GM18499 (cell line): Measurements from ENCODE around the gene OTX1.
A peak's percentile ranks its signal among the peaks of the same experiment; 100 is the strongest.

ENCODE experiments used
- ATAC-seq: cut with Tn5 transposase; IDR thresholded peaks from one replicate; pipeline ENCODE4 v1.9.1; 2021; ENCODE audit warnings: moderate number of reproducible peaks; ENCODE audit not compliant: insufficient read depth, unreplicated experiment

OTX1 gene

DNA sequence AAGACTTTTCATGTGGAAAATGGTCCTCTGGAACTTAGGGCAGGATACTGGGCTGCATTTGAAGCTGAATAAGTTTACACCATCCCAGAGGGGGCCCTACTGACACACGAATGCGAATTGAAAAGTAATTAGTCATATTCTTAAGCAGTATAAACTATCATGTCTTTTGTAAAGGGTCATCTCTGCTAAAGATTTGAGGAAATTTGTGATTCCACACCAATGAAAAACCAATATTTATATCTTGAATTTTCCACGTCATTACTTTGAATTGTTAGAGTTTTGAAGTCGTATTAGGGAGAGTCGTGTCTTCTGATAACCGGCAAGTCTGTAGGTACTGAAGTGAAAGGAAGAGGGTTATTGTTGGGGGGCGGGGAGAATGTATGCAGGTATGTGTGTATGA, 4.1 kb upstream of the OTX1 start:
- no peak for ATAC-seq

DNA sequence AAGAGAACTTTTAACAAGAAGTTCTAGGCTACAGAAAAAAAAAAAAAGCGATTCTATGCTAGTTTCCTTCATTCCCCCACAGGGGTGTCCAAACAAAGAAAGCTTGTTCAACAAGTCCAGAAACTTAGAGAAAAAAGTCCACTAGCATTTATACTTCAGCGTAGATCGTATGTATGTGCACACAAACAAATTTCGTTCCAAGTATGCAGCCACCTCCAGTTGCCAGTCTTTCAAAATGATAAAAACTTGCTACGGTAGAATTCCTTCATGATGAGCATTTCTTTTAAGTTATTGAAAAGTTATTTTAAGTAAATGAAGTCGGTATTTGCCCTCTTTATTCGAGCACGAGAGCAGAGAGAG, 3.7 kb upstream of the OTX1 start:
- no peak for ATAC-seq

DNA sequence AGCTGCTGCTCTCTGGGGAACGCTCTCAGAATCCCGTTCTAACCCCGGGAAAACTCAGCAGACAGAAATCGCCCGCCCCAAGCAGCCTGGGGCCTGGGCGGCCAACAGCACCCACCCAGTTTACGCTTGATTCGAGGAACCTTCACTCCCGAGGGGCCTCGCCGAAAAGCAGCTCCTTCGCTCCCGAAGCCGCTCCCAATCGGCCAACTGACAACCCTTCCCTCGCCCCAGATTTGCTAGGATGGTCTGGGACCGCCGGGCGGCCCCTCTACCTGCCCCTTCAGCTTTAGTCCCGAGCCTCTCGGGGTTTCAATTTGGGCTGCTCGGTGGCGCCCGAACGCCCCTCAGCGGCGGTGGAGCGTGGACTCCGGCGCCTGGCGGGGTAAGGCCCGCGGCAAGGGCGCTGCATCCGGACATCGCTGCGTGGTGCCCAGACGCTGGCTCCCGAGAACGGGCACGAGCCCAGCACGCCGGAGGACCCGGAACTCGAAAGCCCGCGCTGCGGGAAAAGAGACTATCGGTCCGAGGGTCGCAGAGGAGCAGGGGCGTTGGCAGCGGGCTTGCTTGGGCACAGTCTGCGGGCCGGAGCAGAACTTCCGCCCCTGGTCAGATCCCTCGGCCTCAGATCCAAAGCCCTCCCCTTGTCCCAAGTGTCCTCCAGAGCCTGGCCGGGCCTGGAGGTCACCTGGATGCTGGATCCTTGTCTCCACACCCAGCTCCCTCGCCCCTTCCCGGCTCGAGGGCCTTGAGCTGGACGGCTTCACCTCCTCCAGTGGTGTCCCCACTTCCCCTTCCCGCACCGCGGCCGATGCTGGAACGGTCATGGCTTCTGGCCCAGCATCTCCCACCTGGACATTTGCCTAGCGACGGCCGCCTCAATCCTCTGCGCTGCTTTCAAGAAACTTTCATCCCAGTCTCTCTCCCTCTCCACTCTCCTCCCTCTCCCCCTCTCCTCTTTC, 3.0 kb upstream of the OTX1 start:
- no peak for ATAC-seq

DNA sequence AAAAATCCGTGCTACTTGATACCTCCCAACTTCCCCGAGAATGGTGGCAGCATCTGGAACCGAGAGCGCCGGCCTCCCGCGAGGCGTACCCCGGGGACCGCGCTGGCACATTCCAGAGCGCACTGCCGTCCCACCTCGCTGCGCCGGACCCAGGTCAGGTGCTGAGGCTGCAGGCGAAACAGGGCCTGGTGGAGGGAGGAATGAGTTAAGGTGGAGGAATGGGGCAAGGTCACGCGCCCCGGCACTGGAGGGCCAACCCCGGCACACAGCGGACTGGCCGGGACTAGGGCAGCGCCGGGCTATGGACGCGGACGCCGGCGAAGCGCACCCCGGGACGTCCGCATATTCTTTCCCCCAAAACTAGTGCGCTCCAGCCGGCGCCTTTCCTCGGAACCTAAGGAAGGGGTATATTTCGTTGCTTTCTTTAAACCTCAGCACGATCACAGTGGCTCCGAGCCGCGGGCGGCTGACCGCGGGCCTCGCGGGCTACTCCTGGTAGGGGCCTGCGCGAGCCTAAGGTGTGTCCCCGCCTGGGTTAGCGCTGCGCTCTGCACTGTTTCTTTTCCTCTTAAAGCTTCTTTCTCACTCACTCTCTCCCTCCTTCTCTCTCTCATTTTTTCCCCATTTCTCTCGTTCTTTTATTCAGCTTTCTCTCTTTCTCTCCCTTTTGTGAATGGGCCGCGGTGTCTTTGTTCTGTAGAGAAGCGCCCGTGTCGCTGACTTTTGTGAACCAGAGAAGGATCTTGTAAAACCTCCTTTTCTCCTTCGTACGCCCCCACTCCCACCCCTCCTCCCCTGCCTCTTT, 2.1 kb upstream of the OTX1 start:
- ATAC-seq = no peak

DNA sequence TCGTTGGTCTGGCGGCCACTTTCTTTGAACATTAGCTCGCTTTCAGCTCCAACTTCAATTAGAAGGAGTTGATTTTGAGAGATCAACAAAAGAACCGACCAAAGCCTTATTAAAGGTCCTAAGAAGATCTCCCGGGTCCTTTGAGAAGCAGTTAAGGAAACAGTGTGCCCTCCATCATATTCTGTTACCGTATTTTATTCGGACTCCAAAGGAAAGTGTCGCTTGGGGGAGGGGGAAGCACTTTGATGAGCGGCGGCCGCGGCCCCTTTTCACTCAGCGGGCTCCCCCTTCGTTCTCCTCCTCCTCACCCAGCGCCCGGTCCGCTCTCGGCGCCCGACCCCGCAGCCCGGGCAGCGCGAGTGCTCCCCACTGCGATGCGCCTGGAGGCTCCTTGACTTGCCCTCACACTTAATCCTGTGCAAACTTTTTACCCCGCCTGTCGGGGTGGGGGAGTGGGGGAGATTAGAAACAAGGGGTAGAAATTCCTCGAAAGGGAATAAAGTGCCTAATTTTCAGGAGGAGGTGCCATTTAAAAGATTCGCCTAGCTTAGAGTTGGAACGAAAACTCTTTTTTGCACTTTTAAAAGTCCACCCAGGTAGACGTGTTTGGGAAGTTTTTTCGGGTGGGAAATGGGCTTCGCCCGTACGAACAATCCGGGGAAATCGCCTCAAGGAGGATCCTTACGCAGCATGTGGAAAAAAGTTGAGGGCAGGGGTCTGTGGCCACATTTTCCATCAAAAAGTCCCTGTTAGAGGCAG, 1.2 kb upstream of the OTX1 start:
- no peak for ATAC-seq

DNA sequence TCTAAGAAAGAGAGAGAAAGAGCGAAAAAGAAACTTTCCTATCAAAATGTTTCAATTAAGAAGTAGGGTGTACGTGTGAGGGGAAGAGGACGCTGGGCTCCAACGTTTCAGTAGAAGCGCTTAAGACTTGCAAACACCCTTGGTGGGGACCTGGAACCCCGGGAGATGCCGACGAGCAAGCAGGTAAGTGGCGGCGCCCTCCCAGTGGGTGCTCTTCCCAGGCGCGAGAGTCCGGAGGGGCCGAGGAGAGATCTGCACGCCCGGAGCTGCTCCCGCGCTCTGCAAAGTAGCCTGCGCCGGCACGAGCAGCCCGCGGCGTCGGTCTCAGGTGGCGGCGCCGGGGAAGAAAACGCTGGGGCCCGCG, 678 bp upstream of the OTX1 start:
- ATAC-seq = peak; percentile 9

DNA sequence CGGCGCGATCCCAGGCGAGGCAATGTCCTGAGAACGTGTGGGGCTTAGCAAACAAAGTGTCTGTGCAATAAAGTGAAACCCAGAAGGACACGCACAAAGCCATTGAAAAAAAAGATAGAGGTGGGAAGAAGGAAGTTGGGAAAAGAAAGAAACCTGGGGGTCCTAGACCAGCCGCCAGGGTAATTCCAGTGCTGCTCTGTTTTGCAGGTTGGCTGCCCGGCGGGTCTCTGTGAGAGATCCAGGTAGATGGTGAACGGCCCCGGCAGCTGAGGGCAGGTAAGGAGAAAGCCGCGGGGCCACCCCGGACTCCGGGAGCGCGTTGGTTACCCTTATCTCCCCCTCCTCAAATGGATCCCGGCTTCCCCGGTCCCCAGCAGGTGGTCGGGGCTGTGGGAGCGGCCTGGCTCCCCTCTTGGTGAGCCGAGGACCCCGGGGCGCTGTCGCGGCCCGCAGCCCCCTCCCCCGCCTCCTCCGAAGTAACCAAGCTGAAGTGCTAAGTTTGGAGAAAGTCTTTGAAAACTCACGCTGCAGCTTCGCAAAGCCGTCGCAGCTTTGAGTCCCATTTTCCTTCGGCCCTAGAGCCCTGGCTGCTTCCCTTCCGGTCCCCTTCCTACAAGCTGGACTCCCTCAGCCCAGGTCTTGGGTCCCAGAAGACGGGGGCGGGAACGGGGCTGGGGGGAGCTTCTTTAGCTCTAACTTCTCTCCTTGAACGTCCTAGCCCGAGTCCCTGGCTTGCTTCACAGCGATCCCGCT, 588 bp downstream of the OTX1 start:
- ATAC-seq = no peak

DNA sequence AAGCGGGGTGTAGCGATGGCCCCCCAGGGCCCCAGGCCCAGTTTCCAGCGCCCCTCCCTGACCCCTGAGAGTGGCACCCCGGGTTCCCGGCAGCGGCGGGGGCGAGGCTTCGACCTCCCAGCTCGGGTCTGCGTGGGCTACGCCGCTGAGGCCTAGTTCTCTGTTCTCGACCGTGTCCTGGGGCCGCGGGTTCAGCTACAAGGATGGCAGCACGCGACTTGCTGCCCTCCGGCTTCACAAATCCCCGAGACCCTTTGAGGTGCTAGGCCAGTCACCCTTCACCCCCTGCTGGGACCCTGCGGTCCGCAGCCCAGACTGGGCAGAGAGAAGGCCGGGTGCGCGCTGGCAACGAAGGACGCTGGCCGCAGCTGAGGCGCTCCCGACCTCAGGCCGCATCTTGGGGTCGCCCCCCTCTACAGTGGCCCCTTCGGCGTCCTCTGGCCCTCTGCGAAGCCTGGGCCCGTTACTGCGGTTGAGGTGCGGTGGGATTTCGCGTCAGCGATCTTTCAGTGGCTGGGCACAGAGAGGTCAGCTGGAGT, 1.2 kb downstream of the OTX1 start:
- ATAC-seq = no peak

DNA sequence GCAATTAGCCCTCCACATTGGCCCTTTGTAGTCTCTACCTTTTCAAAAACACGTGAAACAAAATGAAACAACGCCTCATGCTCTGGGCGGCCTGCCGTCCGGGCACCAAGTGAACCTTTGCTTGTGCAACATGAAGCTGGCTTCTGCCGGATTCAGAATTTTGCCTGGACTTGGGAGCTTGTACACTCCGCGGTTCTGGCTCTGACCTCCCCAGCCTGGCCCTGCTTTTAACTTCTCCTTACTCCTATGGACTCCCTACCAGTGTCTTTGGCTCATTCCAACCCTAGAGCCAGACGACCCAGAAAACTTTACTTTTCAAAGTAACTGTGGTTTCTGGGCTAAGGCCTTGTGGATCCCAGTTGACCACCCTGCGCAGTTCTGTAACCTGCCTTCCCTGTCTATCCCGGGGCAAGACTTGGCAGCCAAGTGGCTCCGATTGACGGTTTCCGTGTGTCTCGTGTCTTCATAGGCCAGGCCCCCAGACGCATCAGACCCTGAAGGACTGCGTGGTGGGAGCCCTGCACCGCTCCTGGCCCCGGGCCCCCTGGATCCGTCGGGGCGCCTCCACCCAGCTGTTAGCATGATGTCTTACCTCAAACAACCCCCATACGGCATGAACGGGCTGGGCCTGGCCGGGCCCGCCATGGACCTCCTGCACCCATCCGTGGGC, 1.9 kb downstream of the OTX1 start:
- no peak for ATAC-seq

DNA sequence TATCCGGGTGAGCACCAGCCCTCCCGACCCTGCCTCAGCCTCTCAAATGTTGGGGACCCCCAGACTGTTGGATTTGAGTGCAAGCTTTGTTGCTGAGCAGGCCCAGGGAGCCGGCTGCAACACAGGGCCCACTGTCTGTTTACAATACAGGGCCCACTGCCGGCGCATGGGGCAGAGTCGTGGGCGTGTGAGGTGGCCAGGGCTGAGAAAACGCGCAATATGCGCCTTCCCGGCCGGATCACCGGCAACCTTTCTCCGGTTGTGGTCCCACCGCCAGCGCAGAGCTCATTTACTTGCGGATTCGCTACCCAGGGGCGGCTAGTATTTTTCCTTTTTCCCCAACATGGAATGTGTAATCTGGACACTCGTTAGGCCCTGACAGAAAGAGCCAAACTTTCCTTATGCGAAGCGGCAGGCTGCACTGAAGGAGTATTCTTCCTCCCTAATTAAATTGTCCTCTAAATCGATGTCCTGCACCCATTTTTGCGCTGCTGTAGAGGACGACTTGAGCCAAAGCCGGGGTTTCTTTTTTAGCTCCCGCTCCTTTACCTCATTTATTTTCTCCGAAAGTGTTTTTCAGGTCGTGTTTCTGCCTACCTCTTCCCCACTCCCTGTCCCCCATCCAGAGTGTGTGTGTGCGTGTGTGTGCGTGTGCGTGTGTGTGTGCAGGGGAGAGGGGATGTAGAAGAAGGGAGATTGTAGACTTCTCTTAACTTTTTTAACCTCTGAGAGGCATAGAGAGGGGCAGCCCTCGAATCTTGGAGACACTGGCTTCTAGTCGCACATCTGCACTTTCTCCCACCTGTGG, 2.7 kb downstream of the OTX1 start:
- ATAC-seq = no peak

DNA sequence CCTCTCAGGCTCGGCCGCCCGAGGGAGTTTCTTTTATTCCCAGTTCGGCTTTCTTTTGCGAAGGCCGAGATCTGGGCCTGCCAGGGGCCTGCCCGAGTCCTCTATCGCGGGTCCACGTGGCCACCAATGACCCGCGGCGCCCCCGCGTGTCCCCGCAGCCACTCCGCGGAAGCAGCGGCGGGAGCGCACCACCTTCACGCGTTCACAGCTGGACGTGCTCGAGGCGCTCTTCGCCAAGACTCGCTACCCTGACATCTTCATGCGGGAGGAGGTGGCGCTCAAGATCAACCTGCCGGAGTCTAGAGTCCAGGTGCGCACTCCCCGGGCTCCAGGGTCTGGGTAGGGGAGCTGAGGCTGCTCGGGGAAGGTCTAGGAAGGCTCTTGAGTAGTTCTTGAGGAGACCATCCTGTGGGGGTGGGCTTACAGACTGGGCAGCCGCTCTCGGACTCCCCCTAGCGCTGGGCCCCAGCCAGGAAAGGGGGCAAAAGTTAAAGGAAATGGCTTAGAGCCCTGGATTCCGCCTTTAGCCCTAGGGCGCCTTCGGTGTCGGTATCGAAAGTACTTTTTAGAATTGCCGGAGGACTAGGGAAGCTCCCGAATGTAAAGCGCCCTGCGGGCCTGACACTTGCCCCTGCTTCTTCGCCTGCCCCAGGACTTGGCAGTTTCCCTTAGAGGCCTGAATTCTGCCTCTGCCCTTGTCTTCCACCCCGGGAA, 3.4 kb downstream of the OTX1 start:
- no peak for ATAC-seq

DNA sequence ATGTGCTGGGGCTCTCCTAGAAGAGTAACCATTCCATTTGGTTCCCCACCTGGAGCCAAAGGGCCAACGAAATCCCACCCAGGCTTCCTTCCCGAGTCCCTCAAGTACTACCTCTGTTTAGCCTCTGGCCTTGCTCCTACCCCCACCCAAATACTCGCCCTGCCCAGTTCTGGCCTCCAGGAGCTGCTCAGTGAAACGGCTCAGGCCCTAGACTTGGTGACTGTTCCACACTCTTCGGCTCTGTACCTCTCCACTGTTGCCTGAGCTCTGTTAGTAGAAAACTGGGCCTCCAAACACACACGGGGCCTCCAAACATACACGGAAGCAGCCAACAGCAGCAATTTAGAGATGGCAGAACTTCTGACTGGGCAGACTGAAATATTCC, 4.2 kb downstream of the OTX1 start:
- no peak for ATAC-seq

DNA sequence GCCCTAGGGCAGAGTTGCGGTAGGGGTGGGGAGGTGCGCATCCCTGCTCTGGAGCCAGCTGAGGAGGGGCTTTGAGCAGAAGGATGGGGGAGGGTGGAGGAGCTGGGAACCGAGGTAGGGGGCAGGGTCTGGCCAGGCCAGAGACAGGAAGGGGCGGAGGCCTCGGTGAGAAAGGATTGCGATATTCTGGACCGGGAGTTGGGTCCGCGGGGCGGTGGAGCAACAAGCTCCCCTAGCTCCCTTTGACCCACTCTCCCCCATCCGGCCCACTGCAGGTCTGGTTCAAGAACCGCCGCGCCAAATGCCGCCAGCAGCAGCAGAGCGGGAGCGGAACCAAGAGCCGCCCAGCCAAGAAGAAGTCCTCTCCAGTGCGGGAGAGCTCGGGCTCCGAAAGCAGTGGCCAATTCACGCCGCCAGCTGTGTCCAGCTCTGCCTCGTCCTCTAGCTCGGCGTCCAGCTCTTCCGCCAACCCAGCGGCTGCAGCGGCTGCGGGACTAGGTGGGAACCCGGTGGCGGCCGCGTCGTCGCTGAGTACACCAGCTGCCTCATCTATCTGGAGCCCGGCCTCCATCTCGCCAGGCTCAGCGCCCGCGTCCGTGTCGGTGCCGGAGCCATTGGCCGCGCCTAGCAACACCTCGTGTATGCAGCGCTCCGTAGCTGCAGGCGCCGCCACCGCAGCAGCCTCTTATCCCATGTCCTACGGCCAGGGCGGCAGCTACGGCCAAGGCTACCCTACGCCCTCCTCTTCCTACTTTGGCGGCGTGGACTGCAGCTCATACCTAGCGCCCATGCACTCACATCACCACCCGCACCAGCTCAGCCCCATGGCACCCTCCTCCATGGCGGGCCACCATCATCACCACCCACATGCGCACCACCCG, 4.8 kb downstream of the OTX1 start:
- ATAC-seq = no peak

DNA sequence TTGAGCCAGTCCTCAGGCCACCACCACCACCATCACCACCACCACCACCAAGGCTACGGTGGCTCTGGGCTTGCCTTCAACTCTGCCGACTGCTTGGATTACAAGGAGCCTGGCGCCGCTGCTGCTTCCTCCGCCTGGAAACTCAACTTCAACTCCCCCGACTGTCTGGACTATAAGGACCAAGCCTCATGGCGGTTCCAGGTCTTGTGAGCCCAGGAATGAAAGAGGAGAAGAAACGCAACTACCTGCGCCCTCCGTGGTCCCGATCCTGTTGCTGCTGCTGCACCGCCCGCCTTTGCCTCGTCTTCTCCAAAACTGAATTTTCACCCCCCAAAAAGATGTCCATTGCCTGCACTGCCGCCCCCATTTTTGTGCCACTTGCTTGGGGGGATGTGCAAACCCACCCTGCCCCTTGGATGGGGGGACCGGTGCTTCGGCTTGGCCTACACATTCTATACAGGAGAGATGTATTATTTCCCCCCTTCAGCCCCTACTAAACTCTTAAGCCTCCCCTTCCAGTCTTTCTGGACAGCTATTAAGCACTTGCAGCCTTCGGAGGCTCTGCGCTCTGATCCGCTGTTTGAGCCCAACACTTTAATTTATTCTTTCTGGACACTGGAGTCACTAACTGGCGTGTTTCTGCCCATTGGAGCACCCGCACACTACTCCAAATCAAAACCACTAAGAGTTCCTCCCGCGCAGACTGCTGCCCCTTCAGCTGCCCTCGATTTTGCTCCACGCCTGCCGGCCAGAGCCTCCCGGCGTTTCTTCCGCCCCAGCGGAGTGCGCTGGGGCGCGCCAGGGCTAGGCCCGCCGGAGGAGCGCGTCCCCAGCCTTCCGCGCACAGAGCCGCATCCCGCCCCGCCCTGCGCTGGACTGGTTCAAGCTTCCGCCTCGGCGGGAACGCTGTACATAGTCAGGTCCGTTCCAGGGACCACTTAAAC, 5.7 kb downstream of the OTX1 start:
- ATAC-seq = no peak

DNA sequence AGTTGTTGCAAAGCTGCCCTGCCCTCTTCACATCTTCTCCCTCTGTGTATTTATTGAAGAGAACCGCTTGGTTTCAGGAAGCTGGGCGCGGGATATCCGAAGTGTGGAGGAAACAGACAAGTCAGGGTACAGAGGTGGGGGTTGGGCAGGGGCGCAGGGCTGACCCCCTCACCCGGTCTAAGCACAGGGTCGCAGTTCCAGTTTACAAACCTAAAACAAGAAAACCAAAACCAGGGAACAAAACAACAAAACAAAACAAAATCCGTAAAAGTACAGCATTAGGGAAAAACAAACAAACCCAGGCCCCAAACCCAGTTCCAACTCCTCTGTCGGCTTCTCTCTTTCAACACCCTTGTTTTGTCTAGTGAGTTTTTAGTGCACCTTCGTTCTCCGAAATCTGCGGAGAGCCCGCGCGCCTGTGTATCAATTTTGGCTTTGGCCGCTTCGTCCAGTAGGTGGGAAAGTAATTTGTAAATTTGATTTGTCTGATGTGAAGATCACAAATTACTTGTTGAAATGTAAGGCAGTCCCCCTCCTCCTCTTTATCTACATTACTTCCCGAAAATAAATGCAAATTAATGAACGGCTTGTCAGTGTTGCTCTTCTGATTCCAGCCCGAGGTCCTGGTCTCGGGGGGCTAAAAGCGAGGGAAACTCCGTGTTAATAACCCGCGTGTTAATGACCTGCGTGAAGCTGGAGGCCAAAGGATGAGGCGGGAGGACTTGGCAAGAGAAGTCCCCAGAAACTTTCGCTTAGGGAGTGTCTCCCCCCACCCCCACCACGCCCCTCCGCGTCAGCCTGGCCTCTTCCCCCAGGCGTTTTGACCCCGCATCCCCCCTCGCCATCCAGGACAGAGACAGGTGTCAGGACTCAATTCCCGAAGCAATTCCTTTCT, 6.9 kb downstream of the OTX1 start:
- no peak for ATAC-seq
